Measurements from ENCODE around the gene DCHS2.

Gene DCHS2

GRCh38 chr4:154526151-154526550, 34.6 kb upstream of the DCHS2 start:
- TF ChIP-seq CTCF (IDR thresholded peaks at IDR 0.05; ENCODE audit: low read depth, low read length, missing control alignments): no peak
- H3K4me3 ChIP-seq (ENCODE audit: low read depth, low read length): no peak overlapping the region
- no peak for DNase-seq (ENCODE audit: low read depth)

- no peak overlapping the region for H3K4me3 ChIP-seq (ENCODE audit: low read depth, low read length)
- no peak for DNase-seq (ENCODE audit: low read depth)
- TF ChIP-seq CTCF (IDR thresholded peaks at IDR 0.05; ENCODE audit: low read depth, low read length, missing control alignments): no peak
Measured at GRCh38 chr4:154521607-154522006, 30.0 kb upstream of the DCHS2 start.

GRCh38 chr4:154519214-154519613, 27.6 kb upstream of the DCHS2 start:
- TF ChIP-seq CTCF (IDR thresholded peaks at IDR 0.05; ENCODE audit: low read depth, low read length, missing control alignments): no peak
- H3K4me3 ChIP-seq (ENCODE audit: low read depth, low read length): no peak overlapping the region
- no peak for DNase-seq (ENCODE audit: low read depth)

GRCh38 chr4:154517591-154517990, 26.0 kb upstream of the DCHS2 start:
- DNase-seq (ENCODE audit: low read depth): no peak
- no peak for TF ChIP-seq CTCF (IDR thresholded peaks at IDR 0.05; ENCODE audit: low read depth, low read length, missing control alignments)
- H3K4me3 ChIP-seq (ENCODE audit: low read depth, low read length): no peak overlapping the region

GRCh38 chr4:154516318-154517029, 24.9 kb upstream of the DCHS2 start:
- no peak overlapping the region for H3K4me3 ChIP-seq (ENCODE audit: low read depth, low read length)
- DNase-seq (ENCODE audit: low read depth): no peak
- TF ChIP-seq CTCF (IDR thresholded peaks at IDR 0.05; ENCODE audit: low read depth, low read length, missing control alignments): no peak

- TF ChIP-seq CTCF (IDR thresholded peaks at IDR 0.05; ENCODE audit: low read depth, low read length, missing control alignments): no peak
- DNase-seq (ENCODE audit: low read depth): no peak
- H3K4me3 ChIP-seq (ENCODE audit: low read depth, low read length): no peak overlapping the region
Measured at GRCh38 chr4:154511981-154512380, 20.4 kb upstream of the DCHS2 start.

- TF ChIP-seq CTCF (IDR thresholded peaks at IDR 0.05; ENCODE audit: low read depth, low read length, missing control alignments): no peak
- no peak overlapping the region for H3K4me3 ChIP-seq (ENCODE audit: low read depth, low read length)
- no peak for DNase-seq (ENCODE audit: low read depth)
Measured at GRCh38 chr4:154511548-154511947, 19.9 kb upstream of the DCHS2 start.

Data from GM12864 (cell line).